Measurements from ENCODE around the gene CUX1. TPM values are rescaled to one million over a fixed set of nuclear protein-coding genes. Genes with fewer than 3 reads are reported as not detected.

The CUX1 gene
- total RNA-seq, 1 donor from 2014 or later = 56.5 TPM

GRCh38 chr7:101957744-101958525, 140.5 kb downstream of the CUX1 start:
- peaks cover 5% of the 10 kb centered on the region for H3K4me1 Mint-ChIP-seq (ENCODE audit: low read depth, unreplicated experiment)
- peak overlapping the region; percentile 17 for H3K27ac Mint-ChIP-seq (ENCODE audit: unreplicated experiment)
- DNase-seq = no peak
- peaks cover 4% of the 10 kb centered on the region for H3K9me3 Mint-ChIP-seq (ENCODE audit: unreplicated experiment)
- H3K4me3 Mint-ChIP-seq (ENCODE audit: unreplicated experiment) = no peak overlapping the region
- peaks cover 3% of the 10 kb centered on the region for H3K27me3 Mint-ChIP-seq (ENCODE audit: unreplicated experiment)
- no peaks in the 10 kb centered on the region for H3K36me3 Mint-ChIP-seq (ENCODE audit: unreplicated experiment)
- no peak for TF ChIP-seq CTCF (IDR thresholded peaks at IDR 0.05; ENCODE audit: partially characterized antibody, unreplicated experiment)

GRCh38 chr7:101959342-101959741, 141.9 kb downstream of the CUX1 start:
- no peak for TF ChIP-seq CTCF (IDR thresholded peaks at IDR 0.05; ENCODE audit: partially characterized antibody, unreplicated experiment)
- Mint-ChIP-seq H3K4me1 (ENCODE audit: low read depth, unreplicated experiment) (peaks cover 5% of the 10 kb centered on the region), H3K9me3 (ENCODE audit: unreplicated experiment) (peaks cover 3% of the 10 kb centered on the region), H3K27ac (ENCODE audit: unreplicated experiment) (no peak overlapping the region), H3K36me3 (ENCODE audit: unreplicated experiment) (no peaks in the 10 kb centered on the region), H3K27me3 (ENCODE audit: unreplicated experiment) (peaks cover 3% of the 10 kb centered on the region), H3K4me3 (ENCODE audit: unreplicated experiment) (no peak overlapping the region)
- no peak for DNase-seq

GRCh38 chr7:101959829-101960228, 142.4 kb downstream of the CUX1 start:
- H3K4me1 Mint-ChIP-seq (ENCODE audit: low read depth, unreplicated experiment) = peaks cover 5% of the 10 kb centered on the region
- H3K4me3 Mint-ChIP-seq (ENCODE audit: unreplicated experiment) = no peak overlapping the region
- no peak for TF ChIP-seq CTCF (IDR thresholded peaks at IDR 0.05; ENCODE audit: partially characterized antibody, unreplicated experiment)
- no peak overlapping the region for H3K27ac Mint-ChIP-seq (ENCODE audit: unreplicated experiment)
- peaks cover 3% of the 10 kb centered on the region for H3K27me3 Mint-ChIP-seq (ENCODE audit: unreplicated experiment)
- peaks cover 3% of the 10 kb centered on the region for H3K9me3 Mint-ChIP-seq (ENCODE audit: unreplicated experiment)
- no peak for DNase-seq
- H3K36me3 Mint-ChIP-seq (ENCODE audit: unreplicated experiment) = no peaks in the 10 kb centered on the region

GRCh38 chr7:101960323-101960722, 142.9 kb downstream of the CUX1 start:
- no peak for TF ChIP-seq CTCF (IDR thresholded peaks at IDR 0.05; ENCODE audit: partially characterized antibody, unreplicated experiment)
- H3K9me3 Mint-ChIP-seq (ENCODE audit: unreplicated experiment) = peaks cover 3% of the 10 kb centered on the region
- no peak overlapping the region for H3K4me3 Mint-ChIP-seq (ENCODE audit: unreplicated experiment)
- H3K4me1 Mint-ChIP-seq (ENCODE audit: low read depth, unreplicated experiment) = peaks cover 5% of the 10 kb centered on the region
- peaks cover 3% of the 10 kb centered on the region for H3K27me3 Mint-ChIP-seq (ENCODE audit: unreplicated experiment)
- H3K36me3 Mint-ChIP-seq (ENCODE audit: unreplicated experiment) = no peaks in the 10 kb centered on the region
- DNase-seq = no peak
- no peak overlapping the region for H3K27ac Mint-ChIP-seq (ENCODE audit: unreplicated experiment)

- Mint-ChIP-seq H3K27ac (ENCODE audit: unreplicated experiment) (peak overlapping the region; percentile 22), H3K27me3 (ENCODE audit: unreplicated experiment) (peaks cover 3% of the 10 kb centered on the region)
- TF ChIP-seq CTCF (IDR thresholded peaks at IDR 0.05; ENCODE audit: partially characterized antibody, unreplicated experiment) = no peak
Observed at GRCh38 chr7:101960985-101961708, 143.7 kb downstream of the CUX1 start.

More at GRCh38 chr7:101960985-101961708, 143.7 kb downstream of the CUX1 start:
- DNase-seq = no peak
- Mint-ChIP-seq H3K9me3 (ENCODE audit: unreplicated experiment) (peaks cover 1% of the 10 kb centered on the region), H3K36me3 (ENCODE audit: unreplicated experiment) (no peaks in the 10 kb centered on the region), H3K4me3 (ENCODE audit: unreplicated experiment) (no peak overlapping the region), H3K4me1 (ENCODE audit: low read depth, unreplicated experiment) (peaks cover 5% of the 10 kb centered on the region)
